Stimulated activated CD8-positive, alpha-beta memory T cell treated with anti-CD3 and anti-CD28 coated beads, Interleukin-7, amount 100 ng/mL, for 1 hour (primary cell): ENCODE measurements around the gene JAM3.

ENCODE experiments used
- DNase-seq, 2 donors: peaks; one replicate each; pipeline ENCODE4 v3.0.0-alpha.2; 2020; ENCODE audit warnings: low read depth in 2 of 2

Gene JAM3

GRCh38 chr11:134145715-134146114 is 76.8 kb downstream of the JAM3 start:
- no peak for DNase-seq

- no peak for DNase-seq
Measured at GRCh38 chr11:134146598-134146997, 77.7 kb downstream of the JAM3 start.

DNA sequence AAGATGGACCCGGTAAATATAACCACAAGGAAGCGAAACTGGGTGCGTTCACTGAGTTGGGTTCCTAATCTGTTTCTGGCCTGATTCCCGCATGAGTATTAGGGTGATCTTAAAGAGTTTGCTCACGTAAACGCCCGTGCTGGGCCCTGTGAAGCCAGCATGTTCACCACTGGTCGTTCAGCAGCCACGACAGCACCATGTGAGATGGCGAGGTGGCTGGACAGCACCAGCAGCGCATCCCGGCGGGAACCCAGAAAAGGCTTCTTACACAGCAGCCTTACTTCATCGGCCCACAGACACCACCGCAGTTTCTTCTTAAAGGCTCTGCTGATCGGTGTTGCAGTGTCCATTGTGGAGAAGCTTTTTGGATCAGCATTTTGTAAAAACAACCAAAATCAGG is 80.5 kb downstream of the JAM3 start:
- no peak for DNase-seq

GRCh38 chr11:134150195-134150903 is 81.5 kb downstream of the JAM3 start:
- DNase-seq: no peak

DNA sequence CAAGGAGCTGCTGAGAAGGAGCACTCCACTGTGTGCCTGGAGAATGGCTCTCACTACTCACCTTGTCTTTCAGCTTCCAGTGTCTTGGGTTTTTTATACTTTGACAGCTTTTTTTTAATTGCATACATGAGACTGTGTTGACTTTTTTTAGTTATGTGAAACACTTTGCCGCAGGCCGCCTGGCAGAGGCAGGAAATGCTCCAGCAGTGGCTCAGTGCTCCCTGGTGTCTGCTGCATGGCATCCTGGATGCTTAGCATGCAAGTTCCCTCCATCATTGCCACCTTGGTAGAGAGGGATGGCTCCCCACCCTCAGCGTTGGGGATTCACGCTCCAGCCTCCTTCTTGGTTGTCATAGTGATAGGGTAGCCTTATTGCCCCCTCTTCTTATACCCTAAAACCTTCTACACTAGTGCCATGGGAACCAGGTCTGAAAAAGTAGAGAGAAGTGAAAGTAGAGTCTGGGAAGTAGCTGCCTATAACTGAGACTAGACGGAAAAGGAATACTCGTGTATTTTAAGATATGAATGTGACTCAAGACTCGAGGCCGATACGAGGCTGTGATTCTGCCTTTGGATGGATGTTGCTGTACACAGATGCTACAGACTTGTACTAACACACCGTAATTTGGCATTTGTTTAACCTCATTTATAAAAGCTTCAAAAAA is 82.3 kb downstream of the JAM3 start:
- no peak for DNase-seq

DNA sequence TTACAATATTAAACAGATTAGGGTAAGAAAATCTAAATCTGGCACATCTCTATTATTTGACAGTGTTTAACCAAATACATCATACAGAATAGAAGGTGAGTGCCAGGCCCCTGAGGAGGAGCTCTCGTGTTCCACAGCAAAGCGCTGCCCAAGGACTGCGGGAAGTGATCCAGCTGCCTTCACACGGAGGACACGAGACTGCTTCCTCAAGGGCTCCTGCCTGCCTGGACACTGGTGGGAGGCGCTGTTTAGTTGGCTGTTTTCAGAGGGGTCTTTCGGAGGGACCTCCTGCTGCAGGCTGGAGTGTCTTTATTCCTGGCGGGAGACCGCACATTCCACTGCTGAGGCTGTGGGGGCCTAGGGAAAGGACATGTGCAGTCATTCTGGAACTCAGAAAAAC is 83.8 kb downstream of the JAM3 start:
- no peak for DNase-seq

- DNase-seq: no peak
Measured at GRCh38 chr11:134153147-134153905, 84.5 kb downstream of the JAM3 start.

DNA sequence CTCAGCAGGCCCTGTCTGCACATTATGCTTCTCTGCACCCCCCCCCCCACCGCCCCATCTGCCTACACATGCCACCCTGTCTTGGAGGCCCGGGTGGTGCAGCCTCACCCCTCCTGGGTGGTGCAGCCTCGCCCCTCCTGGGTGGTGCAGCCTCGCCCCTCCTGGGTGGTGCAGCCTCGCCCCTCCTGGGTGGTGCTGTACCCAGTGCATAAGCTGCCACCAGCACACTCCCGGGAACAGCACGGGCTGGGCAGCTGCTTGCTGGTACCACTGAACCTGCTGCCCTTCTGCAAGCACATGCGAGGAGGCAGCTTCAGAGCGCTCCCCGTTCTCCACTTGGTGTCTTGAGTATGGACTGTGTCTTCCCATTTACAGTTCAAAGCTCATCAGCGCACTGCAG is 85.6 kb downstream of the JAM3 start:
- no peak for DNase-seq

DNA sequence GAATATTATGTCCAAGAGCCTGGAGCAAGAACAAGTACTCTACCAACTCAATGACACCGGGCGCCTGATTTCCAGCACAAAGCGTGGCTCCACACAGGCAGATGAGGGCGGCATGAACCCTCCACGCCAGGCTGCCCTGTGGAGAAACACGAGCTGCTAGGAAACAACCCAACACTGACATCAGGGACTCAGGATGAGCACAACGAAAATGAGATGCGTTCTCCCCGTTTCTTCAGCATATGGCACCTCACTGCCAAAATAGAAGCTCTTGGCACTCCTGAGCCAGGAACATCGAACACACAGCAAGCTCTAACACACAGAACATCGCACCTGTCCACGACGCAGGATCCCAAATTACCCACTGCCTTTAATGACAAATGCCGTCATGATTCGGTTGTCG is 86.6 kb downstream of the JAM3 start:
- DNase-seq: no peak

DNA sequence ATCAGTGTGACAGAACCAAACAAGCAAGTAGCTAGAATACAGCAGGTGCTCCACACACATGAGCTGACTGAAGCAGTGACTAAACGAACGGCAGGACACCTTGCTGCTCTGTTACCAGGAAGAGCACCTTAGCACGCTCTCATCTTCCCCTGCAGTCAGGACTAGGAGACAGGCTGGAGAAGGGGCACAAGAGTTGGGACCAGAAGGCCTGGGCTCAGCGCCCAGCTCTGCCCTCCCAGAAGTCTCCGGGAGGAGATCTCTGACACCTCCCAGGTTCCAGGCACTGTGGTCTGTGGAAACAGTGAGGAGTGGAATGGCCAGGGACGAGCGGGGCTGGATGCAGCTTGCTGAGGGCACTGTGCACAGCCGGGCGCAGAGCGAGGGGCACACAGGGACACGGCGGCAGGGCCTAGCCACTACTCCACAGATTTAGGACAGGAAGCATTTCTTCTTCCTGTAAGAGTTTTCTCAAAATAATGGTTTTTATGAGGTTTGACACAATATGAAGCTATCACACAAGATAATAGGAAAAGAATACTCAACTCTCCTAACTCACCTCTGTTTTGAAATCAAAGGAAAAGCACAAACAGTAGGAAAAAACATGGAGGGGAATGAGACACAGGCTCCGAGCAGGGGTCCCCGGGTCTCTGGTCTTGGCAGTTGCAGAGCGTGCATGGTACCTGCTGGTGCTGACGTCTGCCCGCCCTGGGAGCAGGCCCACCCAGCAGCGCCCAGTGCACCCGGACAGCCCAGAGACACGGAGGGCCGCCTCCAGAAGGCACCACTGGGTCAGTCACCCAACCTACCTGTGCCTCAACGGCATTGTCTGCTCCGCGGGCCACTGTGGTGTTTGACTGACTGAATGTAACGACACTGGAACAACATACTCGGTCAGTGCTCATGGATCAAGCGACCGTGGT is 87.3 kb downstream of the JAM3 start:
- no peak for DNase-seq

DNA sequence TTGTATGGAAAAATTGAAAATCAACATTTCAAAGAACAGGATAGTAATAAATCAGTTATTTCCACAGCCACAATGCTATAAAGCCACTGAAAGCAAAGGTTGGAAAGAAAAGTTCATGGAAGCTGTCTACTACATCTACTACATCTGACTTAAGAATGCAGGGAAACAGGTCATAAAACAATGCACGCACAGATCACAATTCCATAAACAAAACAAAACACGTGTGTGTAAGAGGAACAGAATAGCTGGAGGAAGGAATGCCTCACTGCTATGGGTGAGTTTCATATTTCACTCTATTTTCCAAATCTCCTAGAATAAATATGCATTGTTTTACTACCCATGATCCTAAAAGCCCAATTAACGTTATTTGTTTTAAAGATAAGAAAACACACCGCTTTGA is 88.6 kb downstream of the JAM3 start:
- no peak for DNase-seq

DNA sequence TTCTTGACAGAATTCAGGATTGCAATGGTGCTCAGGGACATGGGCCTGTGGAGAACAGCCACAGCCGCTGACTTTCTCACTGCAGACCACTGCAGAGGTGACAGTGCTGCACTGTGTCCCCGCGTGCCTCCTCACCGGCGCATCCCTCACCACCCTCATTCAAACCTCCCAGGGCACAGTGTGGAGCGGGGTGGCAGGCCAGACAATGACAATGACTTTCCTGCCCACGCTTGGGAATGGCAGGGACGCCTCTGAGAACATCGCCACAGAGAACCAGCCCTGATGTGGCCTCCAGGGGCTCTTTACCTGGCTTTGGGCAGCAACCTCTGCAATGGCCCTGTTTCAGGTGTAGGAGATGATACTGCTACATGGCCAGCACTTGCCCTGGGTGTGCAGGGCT is 89.2 kb downstream of the JAM3 start:
- no peak for DNase-seq

GRCh38 chr11:134159652-134160051 is 90.8 kb downstream of the JAM3 start:
- DNase-seq: no peak

GRCh38 chr11:134164490-134165370 is 95.9 kb downstream of the JAM3 start:
- DNase-seq: no peak

DNA sequence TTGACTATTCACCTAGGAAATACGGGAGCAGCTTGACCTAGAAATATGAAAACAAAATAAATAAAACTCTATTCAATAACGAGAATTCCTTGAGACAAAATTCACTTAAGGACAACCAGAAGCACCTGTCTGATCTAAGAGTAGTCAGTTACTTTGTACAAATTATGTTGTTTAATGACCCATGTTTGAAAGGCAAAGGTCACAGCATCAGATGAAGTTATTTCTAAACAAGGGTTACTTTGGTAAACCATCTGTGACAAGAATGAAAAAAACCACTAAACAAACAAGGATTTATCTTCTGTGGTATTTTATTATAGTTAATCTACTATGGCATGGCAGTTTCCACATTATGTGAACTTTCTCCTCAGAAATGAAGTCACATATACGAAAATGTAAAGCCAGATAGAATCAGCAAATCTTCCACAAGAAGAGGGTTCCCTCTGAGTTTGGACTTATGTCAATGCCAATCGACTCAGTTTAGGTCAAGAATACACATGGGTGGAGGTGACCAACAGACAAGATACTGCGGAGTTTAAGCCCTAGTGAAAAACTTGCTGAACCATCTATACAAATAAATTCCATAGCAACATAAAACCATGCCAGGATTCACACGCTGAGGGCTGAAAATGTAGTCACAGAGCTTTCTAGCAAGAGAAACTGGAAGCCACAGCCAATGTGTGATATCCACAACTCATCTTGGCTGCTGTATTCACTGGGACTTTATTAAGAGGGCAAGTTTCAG is 101.5 kb downstream of the JAM3 start:
- no peak for DNase-seq

GRCh38 chr11:134170919-134171281 is 102.0 kb downstream of the JAM3 start:
- no peak for DNase-seq

GRCh38 chr11:134171951-134172350 is 103.1 kb downstream of the JAM3 start:
- DNase-seq: no peak

- DNase-seq: no peak
Measured at GRCh38 chr11:134173296-134173695, 104.4 kb downstream of the JAM3 start.

- DNase-seq: no peak
Measured at GRCh38 chr11:134176284-134176683, 107.4 kb downstream of the JAM3 start.

DNA sequence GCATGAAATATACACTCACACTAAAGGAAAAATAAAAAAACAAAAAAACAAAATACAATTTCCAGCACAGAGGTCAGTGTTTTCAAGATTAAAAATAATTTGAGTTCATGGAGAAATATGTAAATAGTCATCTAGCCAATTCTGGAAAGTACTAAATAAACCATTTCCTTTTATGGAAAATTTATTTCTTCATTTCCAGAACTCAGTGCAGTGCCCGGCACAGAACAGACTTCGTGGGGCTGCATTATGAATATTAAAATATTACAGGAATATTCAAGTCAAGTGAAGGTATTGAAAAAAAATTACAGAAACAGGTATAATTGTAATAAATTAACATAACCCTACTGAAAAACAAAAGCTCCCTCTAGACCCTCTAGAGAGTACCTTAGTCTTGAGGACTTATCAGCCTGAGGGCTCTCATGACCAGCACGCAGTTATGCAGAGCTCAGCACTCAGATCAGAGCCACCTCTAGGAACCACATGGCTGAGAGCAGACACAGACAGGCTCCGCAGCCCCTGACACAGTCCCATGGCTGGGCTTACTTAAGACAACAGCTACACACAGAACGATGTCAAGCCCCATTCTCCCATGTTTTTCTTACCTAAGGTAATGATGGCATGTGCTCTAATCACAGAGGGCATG is 109.3 kb downstream of the JAM3 start:
- DNase-seq: no peak
